HepG2 (cell line): ENCODE data around the gene PAPPA.

Experiments used
- CTCF ChIP-seq: sonication (generic); formaldehyde crosslinking; IDR thresholded peaks from 2 replicates; pipeline ENCODE4 v1.5.0; 2020; ENCODE audit warnings: mild to moderate bottlenecking, missing genetic modification reagents, moderate library complexity
- JUN ChIP-seq: sonication (generic); formaldehyde crosslinking; IDR thresholded peaks from 2 replicates; pipeline ENCODE4 v1.4.0; 2020; ENCODE audit warnings: mild to moderate bottlenecking, missing genetic modification reagents
- MBNL3 ChIP-seq: fragments of 250-450 bp; sonication (Bioruptor Pico); conservative IDR thresholded peaks from 2 replicates; pipeline ENCODE4 v1.8.0; 2022; ENCODE audit warnings: mild to moderate bottlenecking, inconsistent platforms
- MTA3 ChIP-seq: sonication (generic); formaldehyde crosslinking; IDR thresholded peaks from 2 replicates; pipeline ENCODE4 v1.4.0; 2020; ENCODE audit warnings: missing genetic modification reagents
- NONO ChIP-seq, 2 experiments: fragments of 450-650 bp in 1 of 2; sonication (generic) in 1 of 2; formaldehyde crosslinking in 1 of 2; IDR thresholded peaks in 1 of 2; conservative IDR thresholded peaks in 1 of 2; 2 replicates each; pipeline versions ENCODE4 v1.6.1 to v1.8.0; 2017 to 2022; ENCODE audit warnings: mild to moderate bottlenecking in 1 of 2, missing genetic modification reagents in 1 of 2, moderate library complexity in 1 of 2
- PITX1 ChIP-seq: sonication (generic); formaldehyde crosslinking; IDR thresholded peaks from 2 replicates; pipeline ENCODE4 v1.5.1; 2020; ENCODE audit warnings: mild to moderate bottlenecking, missing genetic modification reagents
- ZNF292 ChIP-seq: sonication (generic); formaldehyde crosslinking; IDR thresholded peaks from 2 replicates; pipeline ENCODE4 v1.8.1; 2022; ENCODE audit warnings: mild to moderate bottlenecking, low read depth, missing genetic modification reagents, borderline replicate concordance
- TF ChIP-seq, protein P1 (sequence below): sonication (generic); formaldehyde crosslinking; IDR thresholded peaks from 2 replicates; pipeline ENCODE4 v1.5.0; 2020; ENCODE audit warnings: mild to moderate bottlenecking, missing genetic modification reagents

DNA sequence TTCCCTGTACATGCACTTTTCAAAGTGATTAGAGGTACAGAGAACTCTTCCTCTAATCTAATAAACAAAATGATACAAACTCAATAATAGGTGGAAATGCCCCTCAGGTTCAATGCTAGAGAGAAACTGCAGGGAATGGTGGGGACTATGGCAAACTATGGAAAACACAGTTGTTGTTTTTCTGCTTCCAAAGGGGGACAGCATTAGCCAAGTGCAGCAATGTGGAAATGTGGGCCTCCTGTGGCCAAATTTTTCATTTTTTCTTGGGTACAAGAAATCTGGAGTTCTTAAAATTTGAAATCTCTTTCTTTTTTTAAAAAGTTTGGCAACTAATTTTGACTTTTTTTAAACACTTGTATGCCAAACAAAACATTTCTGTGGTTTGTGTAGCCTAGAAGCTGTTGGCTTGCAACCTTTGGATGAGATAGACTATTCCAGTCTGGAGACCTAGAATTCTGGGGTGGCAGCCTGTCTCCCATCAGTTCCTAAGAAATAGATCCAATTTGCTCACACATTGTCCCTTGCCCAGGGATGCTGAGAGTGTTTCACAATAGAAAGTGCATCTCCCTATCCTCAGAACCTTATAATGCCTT, 218.6 kb downstream of the PAPPA start:
- TF ChIP-seq, protein P1, sequence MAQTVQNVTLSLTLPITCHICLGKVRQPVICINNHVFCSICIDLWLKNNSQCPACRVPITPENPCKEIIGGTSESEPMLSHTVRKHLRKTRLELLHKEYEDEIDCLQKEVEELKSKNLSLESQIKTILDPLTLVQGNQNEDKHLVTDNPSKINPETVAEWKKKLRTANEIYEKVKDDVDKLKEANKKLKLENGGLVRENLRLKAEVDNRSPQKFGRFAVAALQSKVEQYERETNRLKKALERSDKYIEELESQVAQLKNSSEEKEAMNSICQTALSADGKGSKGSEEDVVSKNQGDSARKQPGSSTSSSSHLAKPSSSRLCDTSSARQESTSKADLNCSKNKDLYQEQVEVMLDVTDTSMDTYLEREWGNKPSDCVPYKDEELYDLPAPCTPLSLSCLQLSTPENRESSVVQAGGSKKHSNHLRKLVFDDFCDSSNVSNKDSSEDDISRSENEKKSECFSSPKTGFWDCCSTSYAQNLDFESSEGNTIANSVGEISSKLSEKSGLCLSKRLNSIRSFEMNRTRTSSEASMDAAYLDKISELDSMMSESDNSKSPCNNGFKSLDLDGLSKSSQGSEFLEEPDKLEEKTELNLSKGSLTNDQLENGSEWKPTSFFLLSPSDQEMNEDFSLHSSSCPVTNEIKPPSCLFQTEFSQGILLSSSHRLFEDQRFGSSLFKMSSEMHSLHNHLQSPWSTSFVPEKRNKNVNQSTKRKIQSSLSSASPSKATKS = no peak
- TF ChIP-seq ZNF292 (CRISPR knock-in tag) (no peak), JUN (CRISPR knock-in tag) (no peak), CTCF (CRISPR knock-in tag) (no peak), PITX1 (CRISPR knock-in tag) (no peak), NONO (IDR thresholded peaks at IDR 0.05) (no peak), NONO (CRISPR knock-in tag; conservative IDR thresholded peaks at IDR 0.05) (no peak), MBNL3 (CRISPR knock-in tag) (no peak), MTA3 (CRISPR knock-in tag) (no peak)
